PFSK-1 (cell line): ENCODE results near the gene POLR3A.

Experiments
- POLR2AphosphoS5 ChIP-seq: IDR thresholded peaks from 2 replicates; pipeline ENCODE4 v1.6.1; 2012; ENCODE audit warnings: low read depth, mild to moderate bottlenecking, control low read depth, low read length, moderate library complexity
- TAF1 ChIP-seq: IDR thresholded peaks from 2 replicates; pipeline ENCODE4 v1.6.1; 2012; ENCODE audit warnings: low read length, control low read depth, borderline replicate concordance; ENCODE audit not compliant: insufficient read depth
- TF ChIP-seq, protein P1 (sequence below), 2 experiments: IDR thresholded peaks; 2 replicates each; pipeline versions ENCODE4 v1.6.1 to v1.8.0; 2011 to 2012; ENCODE audit warnings: low read depth in 2 of 2, low read length in 2 of 2, control low read depth in 1 of 2, inconsistent platforms in 1 of 2, mild to moderate bottlenecking in 1 of 2, moderate library complexity in 1 of 2; ENCODE audit not compliant: insufficient read depth in 1 of 2

DNA sequence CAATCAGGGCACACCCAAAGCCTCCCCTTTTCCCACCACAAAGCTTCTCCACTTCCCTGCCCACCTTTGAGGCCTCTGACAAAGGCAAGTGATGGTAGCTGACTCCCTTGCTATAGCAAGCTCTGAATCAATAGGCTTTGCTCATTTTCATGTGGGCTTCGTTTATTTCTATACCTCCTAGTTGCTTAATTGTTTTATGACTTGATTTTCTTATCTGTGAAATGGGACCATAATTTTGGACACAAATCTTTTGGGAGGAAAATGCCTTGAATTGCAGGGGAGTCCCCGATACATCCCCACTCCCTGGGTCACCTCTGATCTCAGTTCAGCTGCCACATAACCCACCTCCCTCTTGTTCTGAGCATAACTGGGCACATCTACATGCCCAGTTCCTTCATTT is 89.1 kb downstream of the POLR3A start:
- no peak for TF ChIP-seq POLR2AphosphoS5
- TF ChIP-seq, protein P1, sequence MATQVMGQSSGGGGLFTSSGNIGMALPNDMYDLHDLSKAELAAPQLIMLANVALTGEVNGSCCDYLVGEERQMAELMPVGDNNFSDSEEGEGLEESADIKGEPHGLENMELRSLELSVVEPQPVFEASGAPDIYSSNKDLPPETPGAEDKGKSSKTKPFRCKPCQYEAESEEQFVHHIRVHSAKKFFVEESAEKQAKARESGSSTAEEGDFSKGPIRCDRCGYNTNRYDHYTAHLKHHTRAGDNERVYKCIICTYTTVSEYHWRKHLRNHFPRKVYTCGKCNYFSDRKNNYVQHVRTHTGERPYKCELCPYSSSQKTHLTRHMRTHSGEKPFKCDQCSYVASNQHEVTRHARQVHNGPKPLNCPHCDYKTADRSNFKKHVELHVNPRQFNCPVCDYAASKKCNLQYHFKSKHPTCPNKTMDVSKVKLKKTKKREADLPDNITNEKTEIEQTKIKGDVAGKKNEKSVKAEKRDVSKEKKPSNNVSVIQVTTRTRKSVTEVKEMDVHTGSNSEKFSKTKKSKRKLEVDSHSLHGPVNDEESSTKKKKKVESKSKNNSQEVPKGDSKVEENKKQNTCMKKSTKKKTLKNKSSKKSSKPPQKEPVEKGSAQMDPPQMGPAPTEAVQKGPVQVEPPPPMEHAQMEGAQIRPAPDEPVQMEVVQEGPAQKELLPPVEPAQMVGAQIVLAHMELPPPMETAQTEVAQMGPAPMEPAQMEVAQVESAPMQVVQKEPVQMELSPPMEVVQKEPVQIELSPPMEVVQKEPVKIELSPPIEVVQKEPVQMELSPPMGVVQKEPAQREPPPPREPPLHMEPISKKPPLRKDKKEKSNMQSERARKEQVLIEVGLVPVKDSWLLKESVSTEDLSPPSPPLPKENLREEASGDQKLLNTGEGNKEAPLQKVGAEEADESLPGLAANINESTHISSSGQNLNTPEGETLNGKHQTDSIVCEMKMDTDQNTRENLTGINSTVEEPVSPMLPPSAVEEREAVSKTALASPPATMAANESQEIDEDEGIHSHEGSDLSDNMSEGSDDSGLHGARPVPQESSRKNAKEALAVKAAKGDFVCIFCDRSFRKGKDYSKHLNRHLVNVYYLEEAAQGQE (IDR thresholded peaks at IDR 0.05; ENCODE audit: insufficient read depth in 1 of 2, low read depth in 2 of 2, low read length in 2 of 2) = no peak
- TF ChIP-seq TAF1 = no peak
